ENCODE results near the gene GRID1.

DNA sequence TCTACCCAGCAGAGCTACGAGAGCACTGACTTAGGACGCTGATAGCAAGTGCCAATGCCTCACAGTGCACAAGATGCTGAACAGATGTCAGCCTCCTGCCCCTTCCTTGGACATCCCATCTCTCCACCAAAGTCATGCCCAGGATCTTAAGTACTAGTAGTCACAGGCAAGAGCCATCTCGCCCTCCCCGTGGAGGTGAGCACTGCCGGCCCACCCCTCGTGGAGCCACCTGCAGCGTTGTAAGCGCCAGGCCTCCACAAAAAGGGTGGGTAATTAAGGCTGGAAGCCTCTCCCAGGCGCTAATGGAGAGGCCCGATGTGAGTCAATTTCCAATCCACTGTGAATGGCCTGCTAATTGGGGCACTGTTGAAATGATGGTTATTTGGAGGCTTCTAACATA lies 156.2 kb downstream of the GRID1 start:
- TF ChIP-seq EZH2 (IDR thresholded peaks at IDR 0.05) (no peak), POLR2AphosphoS5 (IDR thresholded peaks at IDR 0.05; ENCODE audit: borderline replicate concordance, low read depth, low read length) (no peak), FOXP2 (optimal IDR thresholded peaks at IDR 0.05; ENCODE audit: control extremely low read depth, extremely low read length, insufficient read depth) (no peak)
